GM15510 (cell line): ENCODE measurements around the gene POLR2F.

ENCODE experiments used
- POLR2A ChIP-seq: IDR thresholded peaks from 3 replicates; pipeline ENCODE4 v1.6.1; 2011; ENCODE audit warnings: borderline replicate concordance; ENCODE audit not compliant: insufficient read length; ENCODE audit errors: extremely low read depth

POLR2F gene

GRCh38 chr22:37932821-37933578 lies 20.5 kb upstream of the POLR2F start:
- no peak for TF ChIP-seq POLR2A

GRCh38 chr22:37933711-37934376 lies 19.7 kb upstream of the POLR2F start:
- TF ChIP-seq POLR2A = no peak

GRCh38 chr22:37940698-37941376 lies 12.7 kb upstream of the POLR2F start:
- no peak for TF ChIP-seq POLR2A

GRCh38 chr22:37942133-37942532 lies 11.4 kb upstream of the POLR2F start:
- no peak for TF ChIP-seq POLR2A

GRCh38 chr22:37943136-37943824 lies 10.2 kb upstream of the POLR2F start:
- no peak for TF ChIP-seq POLR2A

- TF ChIP-seq POLR2A = no peak
Measured at GRCh38 chr22:37943825-37944198, 9.7 kb upstream of the POLR2F start.

- no peak for TF ChIP-seq POLR2A
Measured at GRCh38 chr22:37951305-37951704, 2.2 kb upstream of the POLR2F start.

GRCh38 chr22:37953062-37953436 lies 450 bp upstream of the POLR2F start:
- TF ChIP-seq POLR2A = no peak

- TF ChIP-seq POLR2A = no peak
Measured at GRCh38 chr22:37954686-37955085, 1.2 kb downstream of the POLR2F start.

GRCh38 chr22:37957232-37957631 lies 3.7 kb downstream of the POLR2F start:
- no peak for TF ChIP-seq POLR2A

- TF ChIP-seq POLR2A = no peak
Measured at GRCh38 chr22:37959231-37959825, 5.8 kb downstream of the POLR2F start.

GRCh38 chr22:37961062-37961461 lies 7.6 kb downstream of the POLR2F start:
- TF ChIP-seq POLR2A = no peak

GRCh38 chr22:37965940-37966664 lies 12.6 kb downstream of the POLR2F start:
- no peak for TF ChIP-seq POLR2A

GRCh38 chr22:37967147-37967546 lies 13.6 kb downstream of the POLR2F start:
- TF ChIP-seq POLR2A = no peak

GRCh38 chr22:37967637-37968451 lies 14.3 kb downstream of the POLR2F start:
- TF ChIP-seq POLR2A = no peak
